GM19025 (cell line): ENCODE data around the gene ANGPTL7.
"Not testable (repeated sequence)": the region's sequence is repeated elsewhere in the genome, so short reads cannot be mapped to it uniquely, and the experiment has no call there.

Experiments used
- ATAC-seq: cut with Tn5 transposase; IDR thresholded peaks from one replicate; pipeline ENCODE4 v1.9.1; 2021; ENCODE audit warnings: mild to moderate bottlenecking, low read depth, moderate library complexity; ENCODE audit not compliant: unreplicated experiment

The ANGPTL7 gene

GRCh38 chr1:11188858-11189451, at the start of gene ANGPTL7:
Gene ANGPTL7, plus strand, starts transcription at chr1:11189355. Its CDS starts 225 bp downstream, at chr1:11189580.
- no peak for ATAC-seq

GRCh38 chr1:11142618-11143391, 46.4 kb upstream of the ANGPTL7 start:
- no peak for ATAC-seq

- no peak for ATAC-seq
These were observed 45.8 kb upstream of the ANGPTL7 start for GRCh38 chr1:11143401-11143800.

GRCh38 chr1:11143907-11144306, 45.2 kb upstream of the ANGPTL7 start:
- ATAC-seq, result no peak

GRCh38 chr1:11144570-11145256, 44.4 kb upstream of the ANGPTL7 start:
- no peak for ATAC-seq

GRCh38 chr1:11145741-11146140, 43.4 kb upstream of the ANGPTL7 start:
- ATAC-seq, result no peak

GRCh38 chr1:11147197-11147770, 41.9 kb upstream of the ANGPTL7 start:
- ATAC-seq, result no peak

- ATAC-seq, result no peak
These were observed 38.8 kb upstream of the ANGPTL7 start for GRCh38 chr1:11150326-11150725.

GRCh38 chr1:11151114-11151513, 38.0 kb upstream of the ANGPTL7 start:
- ATAC-seq, result no peak

- ATAC-seq, result no peak
These were observed 37.1 kb upstream of the ANGPTL7 start for GRCh38 chr1:11151826-11152612.

- ATAC-seq, result no peak
These were observed 36.4 kb upstream of the ANGPTL7 start for GRCh38 chr1:11152755-11153154.

- ATAC-seq, result no peak
These were observed 36.0 kb upstream of the ANGPTL7 start for GRCh38 chr1:11153184-11153583.

- no peak for ATAC-seq
These were observed 32.7 kb upstream of the ANGPTL7 start for GRCh38 chr1:11156441-11156840.

GRCh38 chr1:11156963-11157362, 32.2 kb upstream of the ANGPTL7 start:
- no peak for ATAC-seq

- no peak for ATAC-seq
These were observed 31.8 kb upstream of the ANGPTL7 start for GRCh38 chr1:11157394-11157793.

GRCh38 chr1:11157867-11158266, 31.3 kb upstream of the ANGPTL7 start:
- ATAC-seq, result no peak

GRCh38 chr1:11158291-11158690, 30.9 kb upstream of the ANGPTL7 start:
- no peak for ATAC-seq

GRCh38 chr1:11158720-11159321, 30.3 kb upstream of the ANGPTL7 start:
- ATAC-seq, result no peak

- not testable (repeated sequence) for ATAC-seq
These were observed 26.4 kb upstream of the ANGPTL7 start for GRCh38 chr1:11162752-11163151.

GRCh38 chr1:11166744-11167143, 22.4 kb upstream of the ANGPTL7 start:
- not testable (repeated sequence) for ATAC-seq
